ENCODE results near the gene ADCY7. TPM values are rescaled to one million over a fixed set of nuclear protein-coding genes. Genes with fewer than 3 reads are reported as not detected.

The ADCY7 gene
- total RNA-seq, 1 donor from 2014 or later = 4.6 TPM

DNA sequence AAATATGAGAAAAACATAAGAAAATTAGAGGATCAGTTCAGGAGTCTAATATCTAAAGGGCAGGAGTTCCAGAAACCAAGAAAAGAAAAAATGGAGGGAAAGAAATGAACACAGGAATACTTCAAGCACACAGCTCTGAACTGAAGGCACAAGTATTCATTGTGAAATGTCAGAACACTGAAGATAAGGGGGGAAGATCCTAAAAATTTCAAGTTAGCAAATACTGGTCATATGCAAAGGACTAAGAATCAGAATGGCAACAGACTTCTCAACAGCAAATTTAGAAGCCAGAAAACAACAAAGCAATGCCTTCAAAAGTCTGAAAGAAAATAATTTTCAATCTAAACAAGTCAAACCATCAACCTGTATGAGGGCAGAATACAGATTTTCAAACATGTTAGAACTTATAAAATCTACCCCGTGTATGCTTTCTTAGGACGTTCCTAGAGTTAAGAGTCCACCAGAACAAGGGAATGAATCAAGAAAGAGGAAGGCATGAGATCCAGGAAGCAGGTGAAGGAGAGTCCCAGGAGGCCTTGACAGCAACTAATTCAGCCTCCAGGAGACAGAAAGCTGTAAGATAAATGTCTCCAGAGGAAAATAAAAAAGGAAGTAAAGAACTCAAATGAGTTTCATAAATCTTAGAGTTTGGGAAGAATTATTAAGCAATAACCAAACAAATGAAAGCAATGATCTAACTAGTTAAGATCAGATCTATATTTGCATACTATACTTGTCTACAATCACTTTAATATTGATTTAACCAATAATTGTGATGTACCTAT, 99.6 kb downstream of the ADCY7 start:
- H3K9me3 Mint-ChIP-seq (ENCODE audit: unreplicated experiment) = no peaks in the 10 kb centered on the region
- H3K4me3 Mint-ChIP-seq (ENCODE audit: unreplicated experiment) = no peak overlapping the region
- no peak for DNase-seq (ENCODE audit: extremely low spot score, unreplicated experiment)

More for the DNA sequence above, 99.6 kb downstream of the ADCY7 start:
- TF ChIP-seq, protein P1, sequence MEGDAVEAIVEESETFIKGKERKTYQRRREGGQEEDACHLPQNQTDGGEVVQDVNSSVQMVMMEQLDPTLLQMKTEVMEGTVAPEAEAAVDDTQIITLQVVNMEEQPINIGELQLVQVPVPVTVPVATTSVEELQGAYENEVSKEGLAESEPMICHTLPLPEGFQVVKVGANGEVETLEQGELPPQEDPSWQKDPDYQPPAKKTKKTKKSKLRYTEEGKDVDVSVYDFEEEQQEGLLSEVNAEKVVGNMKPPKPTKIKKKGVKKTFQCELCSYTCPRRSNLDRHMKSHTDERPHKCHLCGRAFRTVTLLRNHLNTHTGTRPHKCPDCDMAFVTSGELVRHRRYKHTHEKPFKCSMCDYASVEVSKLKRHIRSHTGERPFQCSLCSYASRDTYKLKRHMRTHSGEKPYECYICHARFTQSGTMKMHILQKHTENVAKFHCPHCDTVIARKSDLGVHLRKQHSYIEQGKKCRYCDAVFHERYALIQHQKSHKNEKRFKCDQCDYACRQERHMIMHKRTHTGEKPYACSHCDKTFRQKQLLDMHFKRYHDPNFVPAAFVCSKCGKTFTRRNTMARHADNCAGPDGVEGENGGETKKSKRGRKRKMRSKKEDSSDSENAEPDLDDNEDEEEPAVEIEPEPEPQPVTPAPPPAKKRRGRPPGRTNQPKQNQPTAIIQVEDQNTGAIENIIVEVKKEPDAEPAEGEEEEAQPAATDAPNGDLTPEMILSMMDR (IDR thresholded peaks at IDR 0.05) = no peak
- H3K27me3 Mint-ChIP-seq (ENCODE audit: unreplicated experiment) = no peaks in the 10 kb centered on the region
- no peak overlapping the region for H3K27ac Mint-ChIP-seq (ENCODE audit: unreplicated experiment)
- H3K4me1 Mint-ChIP-seq (ENCODE audit: unreplicated experiment) = peaks cover 28% of the 10 kb centered on the region
- peaks cover 28% of the 10 kb centered on the region for H3K36me3 Mint-ChIP-seq (ENCODE audit: unreplicated experiment)

Small RNAs within 50 kb of the gene (microRNA-seq; reads per million reads assigned to microRNA genes)
- not detected for gene MIR6771 (ENCODE audit: unreplicated experiment)

Other genes with a start within 250 kb of the ADCY7 start
- gene CNEP1R1, start 241.3 kb upstream of the ADCY7 start, total RNA-seq = 19.7 and 23.0 TPM in 2 replicates
- 19.4 and 20.3 TPM in 2 replicates for gene HEATR3, start 200.6 kb upstream of the ADCY7 start, total RNA-seq
- gene TENT4B, start 113.2 kb upstream of the ADCY7 start, total RNA-seq = 9.6 and 11.1 TPM in 2 replicates
- 58.4 and 72.3 TPM in 2 replicates for gene BRD7, start 102.4 kb downstream of the ADCY7 start, total RNA-seq

Data from osteocyte (in vitro differentiated cells).